Skin of body (tissue), 2 donors: ENCODE measurements around the gene PFKFB2. TPM values are rescaled to one million over a fixed set of nuclear protein-coding genes. Genes with fewer than 3 reads are reported as not detected.

Experiments used
- DNase-seq: peaks from one replicate; lab custom pipeline; 2025; lab: John Stamatoyannopoulos, UW
- total RNA-seq: library from RNA; depleted of rRNA; stranded (reverse); fragments of >200 nt; gene quantifications from one replicate; pipeline ENCODE4 v1.2.3, GENCODE V29; 2014

The PFKFB2 gene
- total RNA-seq, 1 donor from 2014 or later, result 9.4 TPM

DNA sequence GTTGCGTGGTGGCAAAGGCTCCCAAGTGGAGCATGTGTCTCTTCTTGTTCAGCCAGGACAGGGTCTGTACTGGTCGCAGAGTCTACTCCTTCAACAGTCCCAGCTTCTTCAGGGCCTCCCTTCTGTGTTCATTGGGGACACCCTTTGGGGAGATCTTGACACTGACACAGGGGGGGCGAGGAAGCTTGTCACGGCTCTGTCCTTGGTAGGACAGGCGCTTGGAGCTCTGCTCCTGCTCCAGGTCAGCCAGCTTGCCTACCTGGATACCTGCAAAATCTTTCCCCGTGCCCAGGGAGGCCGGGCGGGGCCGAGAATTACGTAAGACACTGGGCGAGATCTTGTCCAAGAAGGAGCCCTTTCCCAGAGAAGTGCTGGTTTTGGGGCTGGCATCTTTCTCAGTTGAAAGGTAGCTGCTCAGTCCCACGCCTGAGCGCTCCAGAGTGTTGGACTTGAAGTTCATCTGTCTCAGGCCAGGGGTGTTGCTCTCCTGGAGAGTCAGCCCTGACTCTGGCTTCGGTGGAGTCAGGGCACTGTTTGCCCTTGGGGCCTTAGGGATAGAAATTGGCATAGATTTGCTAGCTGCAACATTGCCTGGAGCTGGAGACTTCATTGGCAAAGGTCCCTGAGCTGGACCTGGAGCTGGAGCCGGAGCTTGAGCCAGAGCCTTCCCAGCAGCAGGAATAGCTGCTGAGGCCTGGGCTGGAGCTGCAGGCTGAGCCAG is 31.0 kb upstream of the PFKFB2 start:
- no peak for DNase-seq

DNA sequence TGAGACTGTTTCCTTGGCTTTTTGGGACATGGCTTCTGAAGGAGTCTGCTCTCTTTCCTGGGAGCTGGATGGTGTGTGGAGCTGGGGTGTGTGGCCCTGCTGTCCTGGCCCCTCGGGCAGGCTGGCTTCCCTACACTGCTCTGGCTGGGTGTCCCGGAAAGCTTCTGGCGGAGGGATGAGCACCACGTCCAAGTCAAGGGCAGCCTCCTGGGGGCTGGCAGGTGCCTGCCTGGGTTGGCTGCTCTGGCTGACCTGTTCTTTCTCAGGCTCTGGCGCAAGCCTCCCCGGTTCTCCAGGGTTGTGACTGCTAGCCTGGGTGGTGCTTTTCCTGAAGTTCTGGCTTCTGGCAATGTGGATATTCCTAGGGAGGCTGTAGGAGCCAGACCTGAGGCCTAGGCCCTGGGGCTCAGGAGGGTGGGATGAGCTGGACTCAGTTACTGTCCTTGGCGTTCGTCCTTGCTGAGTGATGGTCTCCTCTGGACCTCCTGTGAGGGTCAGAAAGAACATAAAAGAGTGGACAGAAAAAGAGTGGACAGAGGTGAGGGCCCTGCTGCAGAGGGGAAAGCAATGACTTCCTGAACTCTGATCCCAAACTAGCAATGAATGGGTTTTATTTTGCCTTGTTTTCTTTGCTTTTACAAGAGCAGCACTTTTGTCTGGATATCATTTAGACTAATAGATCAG is 29.9 kb upstream of the PFKFB2 start:
- DNase-seq, result no peak

DNA sequence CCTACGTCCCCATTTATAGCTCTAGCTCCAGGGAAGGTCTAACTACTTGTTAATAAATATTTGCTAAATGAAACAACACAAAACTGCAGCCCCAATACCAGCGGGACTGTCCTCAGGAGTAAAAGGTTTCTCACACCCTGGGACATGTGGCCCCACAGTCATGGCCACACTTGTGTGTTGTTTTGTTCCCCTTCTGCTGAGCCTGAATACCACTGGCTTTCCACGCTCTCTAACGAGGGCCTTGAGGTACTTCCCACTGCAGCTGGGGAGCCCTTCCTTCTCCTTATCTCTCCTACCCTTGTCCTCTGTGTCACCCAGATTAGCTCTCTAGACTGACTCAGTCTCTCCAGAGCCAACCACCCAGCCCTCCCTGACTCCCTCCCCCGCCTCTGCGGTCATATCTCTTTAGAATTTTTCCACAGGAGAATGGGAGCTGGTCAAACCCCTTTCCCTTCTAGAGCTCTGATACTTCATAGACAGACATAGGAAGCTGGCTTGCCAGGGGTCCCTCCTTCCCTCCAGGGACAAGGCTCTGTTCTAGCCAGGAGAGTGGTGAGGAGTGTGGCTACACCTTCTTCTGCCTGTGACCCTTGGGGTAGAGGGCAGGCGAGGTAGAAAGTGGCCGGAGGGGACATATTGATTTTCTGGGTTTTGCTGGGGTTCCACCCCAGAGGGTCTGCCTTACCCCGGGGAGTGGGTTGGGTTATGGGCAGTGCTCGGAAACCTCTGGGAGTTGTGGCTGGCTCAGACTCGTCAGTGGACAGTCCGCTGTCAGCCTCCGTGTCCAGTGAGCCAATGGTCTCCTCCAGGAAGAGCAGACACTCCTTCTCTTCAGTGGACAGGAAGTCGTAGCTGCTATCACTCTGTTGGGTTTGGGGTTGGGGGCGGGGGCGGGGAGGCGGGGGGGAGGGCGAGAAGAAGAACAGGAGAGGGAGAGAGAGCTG is 28.6 kb upstream of the PFKFB2 start:
- DNase-seq, result no peak

DNA sequence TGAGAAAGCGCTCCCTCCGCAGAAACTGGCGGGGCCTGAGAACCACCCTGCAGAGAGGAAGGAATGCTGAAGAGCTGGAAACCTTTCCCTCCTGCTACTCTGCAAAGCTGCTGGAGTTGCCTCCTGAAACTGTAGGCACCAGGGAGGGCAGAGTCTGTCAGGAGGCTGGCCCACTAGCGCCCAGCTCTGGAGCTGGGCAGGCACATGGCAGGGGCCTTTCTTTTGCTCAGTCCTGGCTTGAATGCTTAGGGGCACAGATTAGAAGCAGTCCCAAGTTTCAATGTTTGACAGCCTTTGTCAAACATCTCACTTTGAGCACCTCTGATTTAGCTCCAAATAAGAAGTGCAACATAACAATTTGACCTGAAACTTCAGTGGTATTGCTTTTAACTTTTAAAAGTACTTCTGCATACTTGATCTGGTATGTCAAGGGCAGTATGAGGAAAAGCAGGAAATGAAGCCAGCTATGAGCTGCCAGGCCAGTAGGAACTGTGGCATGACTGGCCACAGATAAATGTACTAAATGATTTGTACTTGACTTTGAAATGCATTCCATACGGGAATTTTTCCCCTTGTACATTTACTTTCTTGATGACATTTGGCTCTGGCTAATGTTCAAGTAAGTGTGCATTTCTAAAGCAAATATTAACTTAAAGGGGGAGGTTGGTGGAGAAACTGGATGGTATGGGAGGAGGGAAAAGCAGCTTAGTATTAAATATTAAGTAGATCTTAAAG is 27.8 kb upstream of the PFKFB2 start:
- peak; percentile 14 for DNase-seq

- no peak for DNase-seq
Observed at GRCh38 chr1:207026104-207026534, 27.0 kb upstream of the PFKFB2 start.

GRCh38 chr1:207027206-207027777 is 25.8 kb upstream of the PFKFB2 start:
- no peak for DNase-seq

DNA sequence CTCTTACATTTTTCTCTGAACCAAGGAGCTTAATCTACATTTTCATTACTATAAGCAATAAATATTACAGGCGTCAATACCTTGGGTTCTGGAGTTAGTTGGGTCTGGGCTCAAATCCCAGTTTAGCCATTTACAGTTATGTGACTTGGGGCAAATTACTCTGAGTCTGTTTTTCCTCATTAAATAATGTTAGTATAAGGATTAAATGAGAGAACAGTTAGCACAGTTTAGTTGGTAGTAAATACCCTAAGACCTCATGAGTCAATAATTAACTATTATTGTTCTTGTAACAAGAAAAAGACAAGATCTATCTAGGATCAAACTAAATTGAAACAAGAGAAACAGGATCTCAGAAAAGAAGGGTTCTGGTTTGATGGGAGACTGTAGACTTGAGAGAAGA is 25.2 kb upstream of the PFKFB2 start:
- no peak for DNase-seq

- no peak for DNase-seq
Observed at GRCh38 chr1:207028884-207029650, 24.0 kb upstream of the PFKFB2 start.

DNA sequence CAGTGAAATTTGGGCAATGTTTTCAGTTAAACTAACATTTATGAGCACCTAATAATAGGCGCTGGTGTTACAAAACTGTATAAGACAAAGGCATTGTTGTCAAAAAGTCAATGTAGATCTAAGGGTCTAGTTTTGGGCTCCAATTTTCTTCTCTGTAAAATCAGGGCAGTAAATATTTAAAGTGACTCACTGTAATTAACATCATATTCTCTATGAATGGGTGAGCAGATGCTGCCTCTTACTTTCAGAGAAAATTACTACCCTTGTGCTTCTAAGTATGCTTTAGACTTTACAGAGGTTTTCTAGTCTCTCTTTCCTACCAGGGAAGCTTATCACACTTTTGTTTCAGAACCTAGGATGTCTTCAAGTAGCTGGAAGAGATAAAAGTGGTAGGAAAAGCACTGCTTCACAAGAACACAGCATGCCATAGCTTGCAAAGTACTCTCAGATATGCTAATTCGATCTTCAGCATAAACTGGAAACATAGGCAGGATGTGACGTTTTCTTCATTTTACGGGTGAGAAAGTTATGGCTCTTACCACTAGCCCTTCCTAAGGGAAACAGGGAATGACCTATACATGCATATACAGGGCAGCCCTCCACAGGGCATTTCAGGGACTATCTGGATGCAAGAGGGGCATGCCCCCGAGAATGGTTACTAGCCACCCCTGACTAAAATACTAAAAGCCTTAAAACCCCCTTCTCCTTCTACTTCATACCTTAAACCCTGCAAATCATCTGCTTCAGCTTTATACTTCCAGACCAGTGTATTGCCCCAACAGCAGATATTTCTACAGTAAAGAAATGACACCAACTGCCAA is 23.2 kb upstream of the PFKFB2 start:
- peak; percentile 5 for DNase-seq

- DNase-seq, result no peak
Observed at GRCh38 chr1:207030522-207031009, 22.5 kb upstream of the PFKFB2 start.

DNA sequence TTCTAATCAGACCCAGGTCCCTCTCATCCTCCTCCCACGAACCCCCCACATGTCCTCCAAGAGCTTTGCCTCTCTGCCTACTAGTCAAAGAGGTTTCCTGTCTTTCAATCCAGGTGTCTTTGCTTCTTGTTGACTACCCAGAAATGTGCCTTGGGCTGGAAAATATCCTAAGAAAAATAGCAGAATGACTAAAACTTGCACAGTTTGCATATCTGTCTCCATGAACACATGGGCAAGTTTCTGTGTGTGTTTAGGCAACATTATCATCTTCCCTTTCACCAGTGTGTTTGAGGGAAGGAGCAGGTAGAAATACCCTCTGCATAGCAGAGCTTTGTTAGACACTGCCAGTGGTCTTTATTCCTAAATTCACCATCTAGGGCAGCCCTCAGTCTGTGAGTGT is 22.1 kb upstream of the PFKFB2 start:
- no peak for DNase-seq

GRCh38 chr1:207031632-207032264 is 21.3 kb upstream of the PFKFB2 start:
- DNase-seq, result no peak

- DNase-seq, result peak; percentile 9
Observed at GRCh38 chr1:207032528-207033017, 20.5 kb upstream of the PFKFB2 start, which contains the start of gene C1orf116. TSS of gene C1orf116 (minus strand) at chr1:207032756. CDS start at chr1:207027598, 5,158 bp downstream.

- DNase-seq, result no peak
Observed at GRCh38 chr1:207033302-207033701, 19.8 kb upstream of the PFKFB2 start.

GRCh38 chr1:207034208-207034607 is 18.9 kb upstream of the PFKFB2 start:
- DNase-seq, result no peak

GRCh38 chr1:207034998-207035397 is 18.1 kb upstream of the PFKFB2 start:
- DNase-seq, result no peak

GRCh38 chr1:207035877-207036551 is 17.1 kb upstream of the PFKFB2 start:
- no peak for DNase-seq

- DNase-seq, result no peak
Observed at GRCh38 chr1:207036865-207037264, 16.2 kb upstream of the PFKFB2 start.
